BLaER1 (cell line): ENCODE data around the gene DNAJC1.

Source experiments
- H3K27ac ChIP-seq: shearing (Covaris generic); formaldehyde crosslinking; 2 replicates; pipeline ENCODE4 v1.8.1; 2022
- H3K27me3 ChIP-seq: shearing (Covaris generic); formaldehyde crosslinking; 2 replicates; pipeline ENCODE4 v1.8.1; 2022
- H3K36me3 ChIP-seq: shearing (Covaris generic); formaldehyde crosslinking; 2 replicates; pipeline ENCODE4 v1.8.1; 2022
- H3K4me1 ChIP-seq: shearing (Covaris generic); formaldehyde crosslinking; 2 replicates; pipeline ENCODE4 v1.8.1; 2022
- H3K4me2 ChIP-seq: shearing (Covaris generic); formaldehyde crosslinking; 2 replicates; pipeline ENCODE4 v1.8.1; 2022
- H3K4me3 ChIP-seq: shearing (Covaris generic); formaldehyde crosslinking; 2 replicates; pipeline ENCODE4 v1.8.1; 2022
- H3K9ac ChIP-seq: shearing (Covaris generic); formaldehyde crosslinking; 2 replicates; pipeline ENCODE4 v1.8.1; 2022
- H3K9me3 ChIP-seq: shearing (Covaris generic); formaldehyde crosslinking; 2 replicates; pipeline ENCODE4 v1.8.1; 2022
- H4K20me1 ChIP-seq: shearing (Covaris generic); formaldehyde crosslinking; 2 replicates; pipeline ENCODE4 v1.8.1; 2022
- Cebpa-rat ChIP-seq: shearing (Covaris generic); IDR thresholded peaks from 2 replicates; pipeline ENCODE4 v1.8.1; 2022

Gene DNAJC1

GRCh38 chr10:21946946-21947345, 56.6 kb downstream of the DNAJC1 start:
- Histone ChIP-seq H3K9me3 (no peaks in the 10 kb centered on the region), H3K4me1 (peaks cover 9% of the 10 kb centered on the region), H3K9ac (no peak overlapping the region), H4K20me1 (0 out of 2 replicates have a peak, but pooled peaks cover 6% of the 10 kb centered on the region), H3K27me3 (no peaks in the 10 kb centered on the region), H3K4me2 (no peak overlapping the region), H3K27ac (no peak overlapping the region), H3K4me3 (no peak overlapping the region), H3K36me3 (no peaks in the 10 kb centered on the region)
- no peak for TF ChIP-seq Cebpa-rat

DNA sequence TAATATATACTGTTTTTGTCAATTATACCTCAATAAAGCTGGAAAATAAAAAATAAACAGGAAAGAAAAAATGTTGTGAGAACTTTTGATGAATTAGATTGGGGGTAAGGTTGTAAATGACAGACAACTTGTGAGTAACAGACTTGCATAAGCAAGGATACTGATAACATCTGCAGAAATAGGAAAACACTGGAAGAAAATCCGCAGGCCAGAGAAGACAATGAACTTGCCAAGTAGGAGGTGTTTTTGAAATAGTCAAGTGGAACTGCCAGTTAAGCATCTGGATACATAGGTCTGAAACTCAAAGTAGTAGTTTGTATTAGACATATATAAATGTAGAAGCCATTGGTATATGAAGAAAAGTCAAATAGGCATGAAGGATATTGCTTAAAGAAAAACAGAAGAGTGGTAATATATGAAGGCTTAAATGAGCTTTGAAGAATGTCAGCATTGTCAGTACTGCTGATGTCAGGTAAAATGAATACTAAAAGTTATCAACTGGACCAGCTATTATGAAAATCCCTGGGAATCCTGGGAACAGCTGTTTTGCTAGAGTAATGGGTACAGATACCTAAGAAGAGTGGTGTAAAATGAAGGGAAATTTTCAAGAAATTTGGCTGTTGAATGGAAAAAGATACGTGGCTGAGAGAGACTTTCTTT, 58.7 kb downstream of the DNAJC1 start:
- no peak overlapping the region for H3K9ac ChIP-seq
- no peak overlapping the region for H3K4me2 ChIP-seq
- no peak overlapping the region for H3K27ac ChIP-seq
- no peak overlapping the region for H3K4me3 ChIP-seq
- no peaks in the 10 kb centered on the region for H3K36me3 ChIP-seq
- no peak for TF ChIP-seq Cebpa-rat
- no peaks in the 10 kb centered on the region for H3K27me3 ChIP-seq
- H3K4me1 ChIP-seq: peaks cover 9% of the 10 kb centered on the region
- H4K20me1 ChIP-seq: 0 out of 2 replicates have a peak, but pooled peaks cover 6% of the 10 kb centered on the region
- no peaks in the 10 kb centered on the region for H3K9me3 ChIP-seq

DNA sequence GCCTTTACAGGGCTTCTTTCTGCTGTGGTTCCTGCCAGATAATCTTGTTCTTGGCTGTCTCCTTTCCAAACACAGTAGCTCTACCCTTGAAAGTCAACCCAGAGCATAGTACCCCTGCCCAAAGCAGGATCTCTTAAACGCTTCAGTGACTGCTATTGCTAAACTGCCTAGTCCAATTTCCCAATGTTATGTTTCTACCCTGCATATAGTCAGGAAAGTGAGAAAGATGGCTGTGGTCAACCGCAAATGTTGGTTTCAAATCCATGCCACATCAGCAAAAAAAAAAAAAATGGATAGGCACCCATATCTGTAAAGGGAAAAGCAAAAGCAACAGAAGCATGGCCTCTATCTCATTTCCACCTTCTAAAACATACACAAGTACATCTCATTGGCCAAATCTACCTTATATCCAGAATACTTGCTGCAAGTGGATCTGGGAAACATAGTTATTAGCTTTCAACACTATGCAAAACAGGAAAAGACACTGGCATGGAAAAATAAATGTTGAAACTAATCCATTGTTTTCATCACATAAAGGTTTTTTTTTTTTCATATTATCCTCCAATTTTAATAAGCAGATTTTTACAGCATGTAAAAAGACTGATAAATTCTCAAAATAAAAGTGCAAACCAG, 59.8 kb downstream of the DNAJC1 start:
- H3K4me3 ChIP-seq: no peak overlapping the region
- H3K4me1 ChIP-seq: peaks cover 9% of the 10 kb centered on the region
- TF ChIP-seq Cebpa-rat: no peak
- H3K27ac ChIP-seq: no peak overlapping the region
- H3K9ac ChIP-seq: no peak overlapping the region
- H3K9me3 ChIP-seq: no peaks in the 10 kb centered on the region
- H3K27me3 ChIP-seq: no peaks in the 10 kb centered on the region
- peak overlapping the region; percentile 53 for H3K4me2 ChIP-seq
- H3K36me3 ChIP-seq: no peaks in the 10 kb centered on the region
- 0 out of 2 replicates have a peak, but pooled peaks cover 6% of the 10 kb centered on the region for H4K20me1 ChIP-seq

DNA sequence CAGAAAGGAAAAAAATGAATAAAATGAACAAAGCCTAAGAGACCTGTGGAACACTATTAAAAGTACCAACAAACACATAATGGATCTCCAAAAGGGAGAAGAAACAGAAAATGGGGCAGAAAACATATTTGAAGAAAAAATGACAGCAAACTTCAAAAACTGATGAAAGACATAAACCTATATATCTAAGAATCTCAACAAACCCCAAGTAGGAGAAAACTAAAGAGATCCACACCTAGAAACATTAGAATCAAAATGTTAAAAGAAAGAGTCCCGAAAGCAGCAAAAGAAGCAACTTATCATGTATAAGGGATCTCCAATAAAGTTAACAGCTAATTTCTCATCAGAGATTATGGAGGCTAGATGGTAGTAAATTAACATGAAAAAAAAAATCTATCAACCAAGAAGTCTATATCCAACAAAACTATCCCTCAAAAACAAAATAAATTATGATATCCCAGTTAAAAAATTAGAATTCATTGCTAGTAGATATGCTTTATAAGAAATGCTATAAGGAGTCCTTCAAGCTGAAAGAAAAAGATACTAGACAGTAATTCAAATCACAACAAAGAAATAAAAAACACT, 68.0 kb downstream of the DNAJC1 start:
- Histone ChIP-seq H3K9me3 (peaks cover 11% of the 10 kb centered on the region; the same call in 1 of the 2 replicates), H3K4me1 (no peaks in the 10 kb centered on the region)

DNA sequence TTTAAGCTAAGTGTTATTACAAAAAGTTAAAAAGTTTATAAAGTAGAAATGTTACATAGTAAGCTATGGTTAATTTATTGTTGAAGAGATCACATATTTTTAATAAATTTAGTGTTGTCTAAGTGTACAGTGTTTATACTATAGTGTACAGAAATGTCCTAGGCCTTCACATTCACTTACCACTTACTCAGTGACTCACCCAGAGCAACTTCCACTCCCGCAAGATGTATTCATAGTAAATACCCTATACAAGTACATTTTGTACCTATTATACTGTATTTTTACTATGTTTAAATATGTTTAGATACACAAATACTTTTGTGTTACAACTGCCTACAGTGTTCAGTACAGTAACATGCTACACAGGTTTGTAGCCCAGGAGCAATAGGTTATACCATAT, 69.2 kb downstream of the DNAJC1 start:
- no peaks in the 10 kb centered on the region for H3K36me3 ChIP-seq
- no peak for TF ChIP-seq Cebpa-rat
- no peaks in the 10 kb centered on the region for H3K4me1 ChIP-seq
- no peak overlapping the region for H3K4me2 ChIP-seq
- no peaks in the 10 kb centered on the region for H3K27me3 ChIP-seq
- H3K27ac ChIP-seq: no peak overlapping the region
- H3K9me3 ChIP-seq: peaks cover 11% of the 10 kb centered on the region; the same call in 1 of the 2 replicates
- H3K4me3 ChIP-seq: no peak overlapping the region
- no peaks in the 10 kb centered on the region for H4K20me1 ChIP-seq
- no peak overlapping the region for H3K9ac ChIP-seq

More for the DNA sequence above, 68.0 kb downstream of the DNAJC1 start:
- TF ChIP-seq Cebpa-rat: no peak
- Histone ChIP-seq H3K36me3 (no peaks in the 10 kb centered on the region), H3K27ac (no peak overlapping the region), H3K27me3 (no peaks in the 10 kb centered on the region), H3K4me3 (no peak overlapping the region), H3K9ac (no peak overlapping the region), H3K4me2 (no peak overlapping the region), H4K20me1 (no peaks in the 10 kb centered on the region)

GRCh38 chr10:21929070-21929469, 74.5 kb downstream of the DNAJC1 start:
- Histone ChIP-seq H3K36me3 (no peaks in the 10 kb centered on the region), H3K27me3 (no peaks in the 10 kb centered on the region), H3K9ac (no peak overlapping the region), H3K4me2 (no peak overlapping the region), H3K4me3 (no peak overlapping the region), H4K20me1 (no peaks in the 10 kb centered on the region), H3K27ac (no peak overlapping the region), H3K4me1 (no peaks in the 10 kb centered on the region), H3K9me3 (no peaks in the 10 kb centered on the region)
- no peak for TF ChIP-seq Cebpa-rat

DNA sequence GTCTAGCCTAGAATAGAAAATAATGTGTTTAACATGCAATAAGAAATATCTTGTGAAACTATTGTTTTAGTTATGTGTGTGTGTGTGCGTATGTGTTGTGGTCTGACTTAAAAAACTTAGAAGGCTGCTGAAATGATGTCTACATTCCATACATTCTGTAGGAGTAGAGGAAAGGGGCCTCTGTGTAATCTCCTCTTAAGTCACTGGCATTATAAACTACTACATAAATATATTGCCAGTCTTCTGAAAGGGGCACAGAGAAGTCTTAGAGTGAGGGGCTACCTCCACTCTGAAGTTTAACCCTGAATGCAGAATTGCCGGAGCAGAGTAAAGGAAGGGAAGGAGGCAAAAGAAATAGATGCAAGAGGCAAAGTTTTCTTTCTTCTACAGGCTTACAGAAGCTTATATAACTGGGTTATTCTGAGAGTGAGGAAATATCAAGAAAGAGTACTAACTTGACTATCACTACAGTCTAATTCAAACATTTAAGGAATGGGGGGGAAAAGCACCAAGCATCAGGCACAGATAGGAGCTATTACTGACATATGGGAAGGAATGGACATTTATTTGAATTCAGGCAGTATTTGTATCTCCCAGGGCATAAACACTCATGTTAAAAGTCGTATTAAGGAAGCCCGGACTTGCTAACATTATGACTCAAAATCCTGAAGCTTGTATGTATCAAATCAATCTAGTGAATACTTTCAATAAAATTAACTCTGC, 75.7 kb downstream of the DNAJC1 start:
- H3K9me3 ChIP-seq: no peaks in the 10 kb centered on the region
- no peak overlapping the region for H3K9ac ChIP-seq
- no peaks in the 10 kb centered on the region for H3K36me3 ChIP-seq
- H3K4me3 ChIP-seq: no peak overlapping the region
- H3K27me3 ChIP-seq: no peaks in the 10 kb centered on the region
- H3K4me1 ChIP-seq: no peaks in the 10 kb centered on the region
- no peaks in the 10 kb centered on the region for H4K20me1 ChIP-seq
- H3K27ac ChIP-seq: no peak overlapping the region
- TF ChIP-seq Cebpa-rat: no peak
- no peak overlapping the region for H3K4me2 ChIP-seq

DNA sequence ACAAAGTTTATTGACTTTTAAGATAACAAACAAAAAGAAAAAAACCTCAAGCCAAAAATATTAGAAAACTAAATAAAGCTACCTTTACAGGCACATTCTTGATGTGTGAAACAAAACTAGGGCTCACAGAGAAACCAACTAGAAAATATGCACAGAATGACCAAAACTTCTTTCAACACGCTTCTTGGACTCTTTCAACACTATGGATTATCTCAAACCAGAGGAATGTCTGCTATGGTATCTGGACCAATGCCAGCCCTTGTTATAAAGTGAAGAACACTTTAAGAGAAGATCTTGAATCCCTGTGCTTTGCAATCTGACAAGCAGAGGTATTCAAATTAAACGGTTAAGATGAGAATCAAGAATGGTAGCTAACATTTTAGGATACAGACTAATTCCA, 76.6 kb downstream of the DNAJC1 start:
- Histone ChIP-seq H3K9ac (no peak overlapping the region), H3K4me1 (no peaks in the 10 kb centered on the region), H3K27ac (no peak overlapping the region), H3K36me3 (no peaks in the 10 kb centered on the region), H3K9me3 (no peaks in the 10 kb centered on the region), H4K20me1 (no peaks in the 10 kb centered on the region), H3K4me3 (no peak overlapping the region), H3K4me2 (no peak overlapping the region), H3K27me3 (no peaks in the 10 kb centered on the region)
- no peak for TF ChIP-seq Cebpa-rat

DNA sequence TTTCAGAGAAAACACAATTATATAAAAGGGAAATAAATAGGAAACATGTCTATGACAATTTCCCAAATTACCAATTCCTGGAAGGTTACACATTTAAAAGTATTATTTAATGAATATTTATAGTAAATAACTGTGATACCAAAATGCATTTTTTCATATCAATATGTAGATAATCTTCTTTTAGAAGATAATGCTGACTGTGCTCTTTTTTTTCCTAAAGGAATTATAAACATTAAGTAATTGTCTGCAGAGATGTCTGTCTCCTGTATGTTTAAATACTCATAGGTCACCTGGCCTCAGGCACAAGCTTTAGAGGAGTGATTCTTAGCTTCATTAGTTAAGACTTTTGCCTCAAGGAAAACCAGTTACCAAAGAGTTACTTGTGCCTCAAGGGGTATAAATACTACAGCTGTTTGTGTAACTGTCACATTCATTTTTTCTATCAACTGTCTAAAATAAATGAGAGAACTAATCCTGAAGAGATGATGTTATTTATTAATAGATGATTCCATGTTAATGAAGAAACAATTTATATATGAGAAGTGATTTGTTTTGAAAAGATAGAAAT, 77.1 kb downstream of the DNAJC1 start:
- no peak overlapping the region for H3K4me3 ChIP-seq
- no peak overlapping the region for H3K27ac ChIP-seq
- no peak for TF ChIP-seq Cebpa-rat
- no peak overlapping the region for H3K4me2 ChIP-seq
- H3K9me3 ChIP-seq: no peaks in the 10 kb centered on the region
- no peaks in the 10 kb centered on the region for H3K4me1 ChIP-seq
- H3K36me3 ChIP-seq: no peaks in the 10 kb centered on the region
- no peaks in the 10 kb centered on the region for H3K27me3 ChIP-seq
- H3K9ac ChIP-seq: no peak overlapping the region
- no peaks in the 10 kb centered on the region for H4K20me1 ChIP-seq
